H9 (cell line): Measurements from ENCODE around the gene CDC26. TPM values are rescaled to one million over a fixed set of nuclear protein-coding genes. Genes with fewer than 3 reads are reported as not detected.

Experiments
- DNase-seq: peaks from one replicate; pipeline ENCODE4 v3.0.0-alpha.2; 2017
- H2AFZ ChIP-seq: one replicate; pipeline ENCODE4 v1.6.1; 2013; ENCODE audit warnings: mild to moderate bottlenecking, low read length, control low read depth, moderate library complexity
- H2AK5ac ChIP-seq: 2 replicates; pipeline ENCODE4 v1.6.1; 2013; ENCODE audit warnings: low read length, control low read depth, mixed read lengths; ENCODE audit not compliant: insufficient read length
- H2BK120ac ChIP-seq: one replicate; pipeline ENCODE4 v1.6.1; 2013; ENCODE audit warnings: low read depth, mild to moderate bottlenecking, low read length, control low read depth, inconsistent platforms; ENCODE audit not compliant: poor library complexity, severe bottlenecking
- H2BK12ac ChIP-seq: 2 replicates; pipeline ENCODE4 v1.6.1; 2013; ENCODE audit warnings: low read length, control low read depth, mixed read lengths, low read depth; ENCODE audit not compliant: insufficient read length
- H2BK15ac ChIP-seq: 2 replicates; pipeline ENCODE4 v1.6.1; 2013; ENCODE audit warnings: low read depth, low read length, control low read depth
- H2BK20ac ChIP-seq: one replicate; pipeline ENCODE4 v1.6.1; 2013; ENCODE audit warnings: low read depth, mild to moderate bottlenecking, low read length, control low read depth, inconsistent platforms; ENCODE audit not compliant: poor library complexity, severe bottlenecking
- H2BK5ac ChIP-seq: 2 replicates; pipeline ENCODE4 v1.6.1; 2013; ENCODE audit warnings: low read length, control low read depth, mixed read lengths; ENCODE audit not compliant: insufficient read length
- H3K14ac ChIP-seq: 2 replicates; pipeline ENCODE4 v1.6.1; 2013; ENCODE audit warnings: low read length, control low read depth; ENCODE audit not compliant: insufficient read depth
- H3K18ac ChIP-seq: 2 replicates; pipeline ENCODE4 v1.6.1; 2013; ENCODE audit warnings: low read depth, mild to moderate bottlenecking, mixed read lengths, low read length, control low read depth; ENCODE audit not compliant: insufficient read length
- H3K23ac ChIP-seq: 2 replicates; pipeline ENCODE4 v1.6.1; 2013; ENCODE audit warnings: low read length, control low read depth, mixed read lengths, low read depth; ENCODE audit not compliant: insufficient read length
- H3K23me2 ChIP-seq: 2 replicates; pipeline ENCODE4 v1.6.1; 2013; ENCODE audit warnings: low read depth, mild to moderate bottlenecking, mixed read lengths, low read length, control low read depth; ENCODE audit not compliant: insufficient read length, poor library complexity, severe bottlenecking
- H3K27ac ChIP-seq: 2 replicates; pipeline ENCODE4 v1.5.1; 2013; ENCODE audit warnings: low read length, control low read depth, mixed read lengths, low read depth; ENCODE audit not compliant: insufficient read length
- H3K27me3 ChIP-seq: 2 replicates; pipeline ENCODE4 v1.6.1; 2013; ENCODE audit warnings: low read length, control low read depth, inconsistent platforms; ENCODE audit not compliant: insufficient read depth
- H3K4ac ChIP-seq: 2 replicates; pipeline ENCODE4 v1.6.1; 2013; ENCODE audit warnings: low read depth, mild to moderate bottlenecking, control low read depth, inconsistent platforms, low read length, moderate library complexity
- H3K4me1 ChIP-seq: 2 replicates; pipeline ENCODE4 v1.6.1; 2013; ENCODE audit warnings: low read length, control low read depth, inconsistent platforms; ENCODE audit not compliant: insufficient read depth
- H3K4me2 ChIP-seq: 2 replicates; pipeline ENCODE4 v1.6.1; 2013; ENCODE audit warnings: low read length, control low read depth, mixed read lengths; ENCODE audit not compliant: insufficient read length, insufficient read depth
- H3K56ac ChIP-seq: 2 replicates; pipeline ENCODE4 v1.6.1; 2013; ENCODE audit warnings: low read depth, mild to moderate bottlenecking, mixed read lengths, low read length, control low read depth; ENCODE audit not compliant: insufficient read length
- H3K79me1 ChIP-seq: 2 replicates; pipeline ENCODE4 v1.6.1; 2013; ENCODE audit warnings: low read depth, mild to moderate bottlenecking, moderate library complexity, low read length, control low read depth, inconsistent platforms; ENCODE audit not compliant: insufficient read depth, poor library complexity, severe bottlenecking
- H3K79me2 ChIP-seq: 2 replicates; pipeline ENCODE4 v1.6.1; 2013; ENCODE audit warnings: low read length, control low read depth, inconsistent platforms; ENCODE audit not compliant: insufficient read depth
- H3K9ac ChIP-seq: 2 replicates; pipeline ENCODE4 v1.6.1; 2013; ENCODE audit warnings: low read length, control low read depth, mixed read lengths; ENCODE audit not compliant: insufficient read length; ENCODE audit errors: extremely low read depth
- H3K9me3 ChIP-seq: one replicate; pipeline ENCODE4 v1.6.1; 2013; ENCODE audit warnings: low read depth, low read length, inconsistent platforms; ENCODE audit not compliant: control insufficient read depth
- H3T11ph ChIP-seq: one replicate; pipeline ENCODE4 v1.6.1; 2013; ENCODE audit warnings: mild to moderate bottlenecking, low read length, control low read depth, inconsistent platforms
- H4K20me1 ChIP-seq: one replicate; pipeline ENCODE4 v1.6.1; 2013; ENCODE audit not compliant: control insufficient read depth, insufficient read length, insufficient read depth
- H4K5ac ChIP-seq: 2 replicates; pipeline ENCODE4 v1.6.1; 2013; ENCODE audit warnings: low read depth, mild to moderate bottlenecking, mixed read lengths, low read length, control low read depth; ENCODE audit not compliant: insufficient read length
- H4K8ac ChIP-seq: replicated peaks from 2 replicates; pipeline ENCODE4 v1.6.1; 2013; ENCODE audit warnings: low read length, control low read depth, mixed read lengths, low read depth; ENCODE audit not compliant: insufficient read length
- H4K91ac ChIP-seq: 2 replicates; pipeline ENCODE4 v1.6.1; 2013; ENCODE audit warnings: low read depth, mild to moderate bottlenecking, moderate library complexity, mixed read lengths, low read length, control low read depth; ENCODE audit not compliant: insufficient read length
- H3K27ac Mint-ChIP-seq, 3 experiments: 2 replicates in 2 of 3; 3 replicates in 1 of 3; pipeline ENCODE4 v1.8.0; 2020 to 2021; ENCODE audit warnings: mixed read lengths in 3 of 3, mild to moderate bottlenecking in 1 of 3, moderate library complexity in 1 of 3
- H3K27me3 Mint-ChIP-seq: 2 replicates; pipeline ENCODE4 v1.8.0; 2021; ENCODE audit warnings: low read depth, mild to moderate bottlenecking, moderate library complexity, mixed read lengths
- H3K36me3 Mint-ChIP-seq, 3 experiments: 2 replicates in 2 of 3; 3 replicates in 1 of 3; pipeline ENCODE4 v1.8.0; 2020 to 2021; ENCODE audit warnings: low read depth in 3 of 3, mixed read lengths in 3 of 3; ENCODE audit not compliant: insufficient read depth in 1 of 3
- H3K4me1 Mint-ChIP-seq, 2 experiments: 2 replicates each; pipeline ENCODE4 v1.8.0; 2020; ENCODE audit warnings: mixed read lengths in 2 of 2
- H3K4me3 Mint-ChIP-seq, 2 experiments: 2 replicates in 1 of 2; 3 replicates in 1 of 2; pipeline ENCODE4 v1.8.0; 2020 to 2021; ENCODE audit warnings: mild to moderate bottlenecking in 2 of 2, mixed read lengths in 2 of 2, moderate library complexity in 1 of 2
- H3K9me3 Mint-ChIP-seq, 2 experiments: 2 replicates in 1 of 2; 3 replicates in 1 of 2; pipeline ENCODE4 v1.8.0; 2020; ENCODE audit warnings: mild to moderate bottlenecking in 2 of 2, mixed read lengths in 2 of 2, moderate library complexity in 1 of 2
- CTCF ChIP-seq: fragments of 200-600 bp; sonication (generic); conservative IDR thresholded peaks from 3 replicates; pipeline ENCODE4 v1.8.0; 2021; ENCODE audit warnings: antibody characterized with exemption, mild to moderate bottlenecking
- whole genome bisulfite sequencing: extraction: QIAGEN DNeasy Blood & Tissue Kit; methylation state at CpG from one replicate; pipeline ENCODE4 v1.1.7; 2013; ENCODE audit warnings: missing lambda C conversion rate, low lambda C conversion rate, mixed read lengths; ENCODE audit not compliant: insufficient read length; ENCODE audit errors: extremely low coverage; 5-methylcytosine and 5-hydroxymethylcytosine counted together
- total RNA-seq: library from RNA; stranded (reverse); gene quantifications from 2 replicates; pipeline ENCODE4 v1.2.1, GENCODE V29; 2021

Gene CDC26
- total RNA-seq, 1 experiment from 2014 or later: 38.6 TPM

GRCh38 chr9:113267911-113268566 lies 7.3 kb downstream of the CDC26 start:
- no peak overlapping the region for H2BK120ac ChIP-seq
- no peak overlapping the region for H2BK15ac ChIP-seq
- H3K4ac ChIP-seq: no peak overlapping the region
- no peak overlapping the region for H2AFZ ChIP-seq
- H3K9me3 ChIP-seq: no peaks in the 10 kb centered on the region
- H3K79me2 ChIP-seq: no peaks in the 10 kb centered on the region
- H3K27me3 ChIP-seq: no peaks in the 10 kb centered on the region
- TF ChIP-seq CTCF: no peak
- H2AK5ac ChIP-seq: no peak overlapping the region
- H3K79me1 ChIP-seq: no peaks in the 10 kb centered on the region
- no peaks in the 10 kb centered on the region for H3K4me1 Mint-ChIP-seq
- no peaks in the 10 kb centered on the region for H3K23me2 ChIP-seq
- no peaks in the 10 kb centered on the region for H4K20me1 ChIP-seq
- H3K23ac ChIP-seq: no peak overlapping the region
- H3T11ph ChIP-seq: no peak overlapping the region
- H2BK5ac ChIP-seq: no peak overlapping the region
- no peak overlapping the region for H3K4me3 Mint-ChIP-seq
- no peak for DNase-seq
- no peak overlapping the region for H2BK12ac ChIP-seq
- H3K9ac ChIP-seq: no peak overlapping the region
- no peak overlapping the region for H4K5ac ChIP-seq
- H4K91ac ChIP-seq: no peak overlapping the region
- H2BK20ac ChIP-seq: no peak overlapping the region
- H3K18ac ChIP-seq: no peak overlapping the region
- no peak overlapping the region; a peak in 1 of 7 replicates for H3K27ac Mint-ChIP-seq
- H3K14ac ChIP-seq: no peak overlapping the region
- no peak overlapping the region for H3K56ac ChIP-seq
- WGBS: no CpG with 5 or more reads among the region's 4 CpGs
- H3K36me3 Mint-ChIP-seq: peaks cover 6 to 47% (median 34%) of the 10 kb centered on the region in 3 experiments; a peak in 5 of 7 replicates
- no peaks in the 10 kb centered on the region for H3K4me1 ChIP-seq
- no peaks in the 10 kb centered on the region for H3K27me3 Mint-ChIP-seq
- no peak overlapping the region for H3K27ac ChIP-seq
- H4K8ac ChIP-seq: no peak overlapping the region
- no peak overlapping the region for H3K4me2 ChIP-seq
- no peaks in the 10 kb centered on the region for H3K9me3 Mint-ChIP-seq
